HepG2 (cell line): ENCODE measurements around the gene ZFP90. TPM values are rescaled to one million over a fixed set of nuclear protein-coding genes. Genes with fewer than 3 reads are reported as not detected.

ENCODE experiments used
- ATAC-seq: fragments of 200-7000 bp; cut with Tn5 transposase; 3 replicates; pipeline ENCODE4 v1.9.1; 2020; ENCODE audit warnings: mild to moderate bottlenecking, moderate library complexity
- BruUV-seq: library from RNA; stranded (reverse); fragments of 400-500 nt; replicated peaks from 2 replicates; lab custom pipeline; 2021; lab: Mats Ljungman, UMichigan
- CTCF ChIA-PET: fragments of 300-600 bp; formaldehyde crosslinking; extraction: SDS; loops from one replicate; lab custom pipeline; 2021; ENCODE audit warnings: low total read pairs, inconsistent platforms, low intra/inter-chr PET ratio; lab: Yijun Ruan, JAX
- POLR2A ChIA-PET: fragments of 350-600 bp; sonication (Branson Sonifier 250); formaldehyde crosslinking; loops from one replicate; lab custom pipeline; 2020; ENCODE audit warnings: antibody characterized with exemption, inconsistent platforms; lab: Yijun Ruan, JAX
- DNase-seq: peaks from one replicate; pipeline ENCODE4 v3.0.0-alpha.2; 2015; ENCODE audit warnings: low spot score
- FAIRE-seq: peaks from 3 replicates; lab custom pipeline; 2011; peaks lifted over from hg19 to GRCh38; lab: Jason Lieb, UNC
- H2AFZ ChIP-seq: one replicate; pipeline ENCODE4 v1.6.1; 2011; ENCODE audit warnings: low read length, inconsistent platforms
- H3K27ac ChIP-seq: fragments of 300-600 bp; 3 replicates; pipeline ENCODE4 v1.8.0; 2011; ENCODE audit warnings: mixed run types, mild to moderate bottlenecking, mixed read lengths, low read length, inconsistent platforms; ENCODE audit not compliant: insufficient read depth; ENCODE audit errors: extremely low read length
- H3K27me3 ChIP-seq, 2 experiments: fragments of 200-600 bp in 1 of 2; 2 replicates in 1 of 2; 3 replicates in 1 of 2; pipeline versions ENCODE4 v1.6.0 to v1.8.0; 2011; ENCODE audit warnings: low read length in 2 of 2, mild to moderate bottlenecking in 2 of 2, moderate library complexity in 2 of 2, inconsistent platforms in 1 of 2; ENCODE audit not compliant: insufficient read depth in 2 of 2, control insufficient read depth in 1 of 2
- H3K36me3 ChIP-seq, 2 experiments: fragments of 200-600 bp in 1 of 2; replicated peaks in 1 of 2; 2 replicates in 1 of 2; 3 replicates in 1 of 2; pipeline versions ENCODE4 v1.5.1 to v1.8.0; 2011; ENCODE audit warnings: low read length in 2 of 2, inconsistent platforms in 1 of 2; ENCODE audit not compliant: insufficient read depth in 2 of 2, control insufficient read depth in 1 of 2
- H3K4me1 ChIP-seq: 2 replicates; pipeline ENCODE4 v1.5.1; 2012; ENCODE audit warnings: low read length, inconsistent platforms; ENCODE audit not compliant: insufficient read depth
- H3K4me2 ChIP-seq: 2 replicates; pipeline ENCODE4 v1.6.0; 2011; ENCODE audit warnings: low read depth, low read length, inconsistent platforms
- H3K4me3 ChIP-seq, 3 experiments: fragments of 200-600 bp in 1 of 3; sonication (generic), shearing (Covaris generic) in 1 of 3; replicated peaks in 1 of 3; 2 replicates each; pipeline ENCODE4 v1.5.1; 2011 to 2016; ENCODE audit warnings: low read length in 3 of 3, inconsistent platforms in 2 of 3, low read depth in 2 of 3, mild to moderate bottlenecking in 2 of 3, control low read depth in 1 of 3, mixed read lengths in 1 of 3; ENCODE audit not compliant: insufficient read depth in 1 of 3
- H3K79me2 ChIP-seq: one replicate; pipeline ENCODE4 v1.6.1; 2011; ENCODE audit warnings: low read length, inconsistent platforms; ENCODE audit not compliant: insufficient read depth
- H3K9ac ChIP-seq: 2 replicates; pipeline ENCODE4 v1.6.0; 2011; ENCODE audit warnings: mild to moderate bottlenecking, low read depth, low read length, inconsistent platforms; ENCODE audit not compliant: insufficient read depth
- H3K9me3 ChIP-seq: 2 replicates; pipeline ENCODE4 v1.5.1; 2012; ENCODE audit warnings: mild to moderate bottlenecking, low read length
- H4K20me1 ChIP-seq: 2 replicates; pipeline ENCODE4 v1.6.0; 2011; ENCODE audit warnings: inconsistent platforms, mild to moderate bottlenecking, low read length, moderate library complexity; ENCODE audit not compliant: insufficient read depth
- ELF4 ChIP-seq: sonication (generic); formaldehyde crosslinking; IDR thresholded peaks from 2 replicates; pipeline ENCODE4 v1.5.0; 2020; ENCODE audit warnings: missing genetic modification reagents, mild to moderate bottlenecking, moderate library complexity, borderline replicate concordance
- ERF ChIP-seq: IDR thresholded peaks from 2 replicates; pipeline ENCODE4 v1.6.1; 2018; ENCODE audit warnings: missing biosample characterization, missing genetic modification reagents
- GABPA ChIP-seq, 2 experiments: IDR thresholded peaks; 2 replicates each; pipeline ENCODE4 v1.6.1; 2011 to 2016; ENCODE audit warnings: low read depth in 2 of 2, low read length in 1 of 2, missing biosample characterization in 1 of 2, missing genetic modification characterization in 1 of 2
- GATAD2A ChIP-seq: IDR thresholded peaks from 2 replicates; pipeline ENCODE4 v1.6.1; 2016
- MEF2D ChIP-seq: sonication (generic); formaldehyde crosslinking; IDR thresholded peaks from 2 replicates; pipeline ENCODE4 v1.5.1; 2020; ENCODE audit warnings: mild to moderate bottlenecking, missing genetic modification reagents
- PAX8 ChIP-seq: sonication (generic); formaldehyde crosslinking; IDR thresholded peaks from 2 replicates; pipeline ENCODE4 v1.8.0; 2022; ENCODE audit warnings: mild to moderate bottlenecking, missing genetic modification reagents, borderline replicate concordance
- USF2 ChIP-seq, 2 experiments: sonication (generic) in 1 of 2; formaldehyde crosslinking in 1 of 2; IDR thresholded peaks; 2 replicates each; pipeline versions ENCODE4 v1.5.1 to v1.6.1; 2011 to 2020; ENCODE audit warnings: borderline replicate concordance in 1 of 2, low read depth in 1 of 2, low read length in 1 of 2, mild to moderate bottlenecking in 1 of 2, missing genetic modification reagents in 1 of 2, moderate library complexity in 1 of 2
- ZFP36L2 ChIP-seq: sonication (generic); formaldehyde crosslinking; IDR thresholded peaks from 2 replicates; pipeline ENCODE4 v1.4.0; 2020; ENCODE audit warnings: missing genetic modification reagents
- ZNF432 ChIP-seq: sonication (generic); formaldehyde crosslinking; IDR thresholded peaks from 2 replicates; pipeline ENCODE4 v1.5.0; 2020; ENCODE audit warnings: missing genetic modification reagents, mild to moderate bottlenecking, borderline replicate concordance
- ZNF574 ChIP-seq: sonication (generic); formaldehyde crosslinking; IDR thresholded peaks from 2 replicates; pipeline ENCODE4 v1.4.0; 2020; ENCODE audit warnings: missing genetic modification reagents
- ZNF777 ChIP-seq: sonication (generic); formaldehyde crosslinking; IDR thresholded peaks from 2 replicates; pipeline ENCODE4 v1.4.0; 2020; ENCODE audit warnings: missing genetic modification reagents
- ZNF891 ChIP-seq: sonication (generic); formaldehyde crosslinking; IDR thresholded peaks from 2 replicates; pipeline ENCODE4 v1.5.0; 2020; ENCODE audit warnings: mild to moderate bottlenecking, missing genetic modification reagents
- WGBS: methylation state at CpG from one replicate; pipeline ENCODE4 v1.1.6; 2017; ENCODE audit warnings: low lambda C conversion rate; 5-methylcytosine and 5-hydroxymethylcytosine counted together
- in situ Hi-C: cut with HindIII; loops from 2 replicates; pipeline ENCODE4 v1.10.0; 2017; ENCODE audit warnings: low pct_unique_long_range_greater_than_20kb; ENCODE audit not compliant: extremely low pct_ligation_motif_present
- intact Hi-C: fragments of 100-400 bp; cut with micrococcal nuclease; formaldehyde crosslinking; loops from one replicate; pipeline ENCODE4 v1.10.0; 2022; ENCODE audit not compliant: unreplicated experiment
- polyA plus RNA-seq, 8 experiments: library from polyadenylated mRNA; depleted of rRNA in 3 of 8; stranded (reverse) in 7 of 8; unstranded in 1 of 8; fragments of >200 nt; fragmentation: Illumina TruSeq in 4 of 8; extraction: Trizol in 4 of 8; gene quantifications; 2 replicates each; pipeline versions ENCODE4 v1.2.1 to v1.2.3, GENCODE V29; 2011 to 2016; ENCODE audit warnings: low read depth in 4 of 8, missing spikeins in 1 of 8, mixed read lengths in 1 of 8; ENCODE audit not compliant: insufficient read depth in 1 of 8
- total RNA-seq, 5 experiments: library from RNA; depleted of rRNA; stranded (reverse); fragments of >200 nt; fragmentation: Illumina TruSeq; extraction: Trizol; gene quantifications; 2 replicates each; pipeline ENCODE4 v1.2.3, GENCODE V29; 2016; ENCODE audit warnings: low read depth in 1 of 5
- TF ChIP-seq, protein P1 (sequence below): sonication (generic); formaldehyde crosslinking; IDR thresholded peaks from 2 replicates; pipeline ENCODE4 v1.4.0; 2020; ENCODE audit warnings: missing genetic modification reagents, borderline replicate concordance

The ZFP90 gene
- total and polyA plus RNA-seq, 2 of the 13 experiments (the other 11 are each of a cell fraction or from before 2014, with no cell fraction given): 17.6 to 18.9 TPM

GRCh38 chr16:68528686-68529379 lies 10.3 kb upstream of the ZFP90 start (continued):
- no peak; the same call in 1 of the 2 replicates for TF ChIP-seq MEF2D
- peak; percentile 74 for TF ChIP-seq GATAD2A (CRISPR knock-in tag)
- TF ChIP-seq ZNF777 (CRISPR knock-in tag): peak; percentile 49; the same call in 1 of the 2 replicates
- TF ChIP-seq, protein P1, sequence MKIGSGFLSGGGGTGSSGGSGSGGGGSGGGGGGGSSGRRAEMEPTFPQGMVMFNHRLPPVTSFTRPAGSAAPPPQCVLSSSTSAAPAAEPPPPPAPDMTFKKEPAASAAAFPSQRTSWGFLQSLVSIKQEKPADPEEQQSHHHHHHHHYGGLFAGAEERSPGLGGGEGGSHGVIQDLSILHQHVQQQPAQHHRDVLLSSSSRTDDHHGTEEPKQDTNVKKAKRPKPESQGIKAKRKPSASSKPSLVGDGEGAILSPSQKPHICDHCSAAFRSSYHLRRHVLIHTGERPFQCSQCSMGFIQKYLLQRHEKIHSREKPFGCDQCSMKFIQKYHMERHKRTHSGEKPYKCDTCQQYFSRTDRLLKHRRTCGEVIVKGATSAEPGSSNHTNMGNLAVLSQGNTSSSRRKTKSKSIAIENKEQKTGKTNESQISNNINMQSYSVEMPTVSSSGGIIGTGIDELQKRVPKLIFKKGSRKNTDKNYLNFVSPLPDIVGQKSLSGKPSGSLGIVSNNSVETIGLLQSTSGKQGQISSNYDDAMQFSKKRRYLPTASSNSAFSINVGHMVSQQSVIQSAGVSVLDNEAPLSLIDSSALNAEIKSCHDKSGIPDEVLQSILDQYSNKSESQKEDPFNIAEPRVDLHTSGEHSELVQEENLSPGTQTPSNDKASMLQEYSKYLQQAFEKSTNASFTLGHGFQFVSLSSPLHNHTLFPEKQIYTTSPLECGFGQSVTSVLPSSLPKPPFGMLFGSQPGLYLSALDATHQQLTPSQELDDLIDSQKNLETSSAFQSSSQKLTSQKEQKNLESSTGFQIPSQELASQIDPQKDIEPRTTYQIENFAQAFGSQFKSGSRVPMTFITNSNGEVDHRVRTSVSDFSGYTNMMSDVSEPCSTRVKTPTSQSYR (CRISPR knock-in tag): peak; percentile 38; the same call in 1 of the 2 replicates
- TF ChIP-seq PAX8: no peak
- TF ChIP-seq ZFP36L2 (CRISPR knock-in tag): no peak
- TF ChIP-seq, all 625 proteins: peak for 203

DNA sequence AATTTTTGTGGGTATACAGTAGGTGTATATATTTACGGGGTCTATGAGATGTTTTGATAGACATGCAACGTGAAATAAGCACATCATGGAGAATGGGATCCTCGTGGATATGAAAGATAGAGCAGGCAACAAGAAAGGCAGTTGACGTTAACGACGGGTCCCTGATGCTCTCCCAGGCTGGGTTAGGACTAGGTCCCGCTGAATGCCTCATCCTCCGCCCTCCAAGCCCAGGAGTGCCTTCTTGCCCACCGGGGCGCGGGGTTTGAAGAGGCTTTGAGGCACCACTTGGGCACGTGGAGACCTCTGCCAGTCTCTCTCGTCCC lies 9.5 kb upstream of the ZFP90 start:
- intact Hi-C loops (loop anchor here (2.0 to 10.0 kb wide), 2 partner anchors 63 to 605 kb away; partner anchors contain the start of genes CHTF8 and UTP4), in situ Hi-C loops (loop anchor here (5.0 kb wide), 1 partner anchor 63 kb away; no protein-coding TSS in a partner anchor)
- 60% methylated on average over 9 of the region's 13 CpGs for WGBS
- Histone ChIP-seq H3K27me3 (no peaks in the 10 kb centered on the region), H3K36me3 (no peaks in the 10 kb centered on the region), H3K79me2 (no peaks in the 10 kb centered on the region), H3K4me1 (peaks cover 52% of the 10 kb centered on the region), H4K20me1 (no peaks in the 10 kb centered on the region), H3K4me2 (peak overlapping the region; percentile 88), H3K4me3 (peak overlapping the region; percentile 61 to 86 (median 73); a peak in 5 of 6 replicates), H3K9ac (peak overlapping the region; percentile 23; the same call in 1 of the 2 replicates), H3K9me3 (peaks cover 6% of the 10 kb centered on the region), H3K27ac (no peak overlapping the region), H2AFZ (no peak overlapping the region)
- FAIRE-seq (no peak), DNase-seq (no peak), ATAC-seq (peak; percentile 45)
- ChIA-PET CTCF (interaction anchor here (0.8 to 2.5 kb wide), 3 partner anchors 9 to 63 kb away, joined by 4 to 14 read pairs (median 8); no protein-coding TSS in a partner anchor), POLR2A (interaction anchor here (0.8 to 1.7 kb wide), 7 partner anchors 9 to 314 kb away, joined by 3 to 13 read pairs (median 3); partner anchors contain the start of genes SMPD3 and TANGO6)
- BruUV-seq: no TSS peak
- no peak for TF ChIP-seq ERF (CRISPR knock-in tag)
- TF ChIP-seq GABPA (IDR thresholded peaks at IDR 0.05; ENCODE audit: low read depth, low read length): no peak
- TF ChIP-seq GABPA (CRISPR knock-in tag; IDR thresholded peaks at IDR 0.05; ENCODE audit: low read depth): no peak
- TF ChIP-seq ZNF891 (CRISPR knock-in tag): no peak
- no peak for TF ChIP-seq ZNF574 (CRISPR knock-in tag)
- no peak for TF ChIP-seq ZNF432 (CRISPR knock-in tag)
- peak; percentile 52; the same call in 1 of the 2 replicates for TF ChIP-seq ELF4
- TF ChIP-seq USF2 (IDR thresholded peaks at IDR 0.05; ENCODE audit: low read depth, low read length): no peak
- 0 out of 2 replicates have a peak, but pooled peaks have one; percentile 20 for TF ChIP-seq USF2 (CRISPR knock-in tag; IDR thresholded peaks at IDR 0.05; ENCODE audit: borderline replicate concordance)
